Testis (tissue), 3 donors: ENCODE data around the gene DPF3. TPM values are rescaled to one million over a fixed set of nuclear protein-coding genes. Genes with fewer than 3 reads are reported as not detected.

Experiments
- DNase-seq: peaks from one replicate; pipeline ENCODE4 v3.0.0-alpha.2; 2019
- H3K27ac ChIP-seq, 2 donors: fragments of 200-600 bp; sonication (generic); one replicate each; pipeline ENCODE4 v1.5.1; 2019
- H3K27me3 ChIP-seq: fragments of 200-600 bp; sonication (generic); one replicate; pipeline ENCODE4 v1.5.1; 2019
- H3K36me3 ChIP-seq: fragments of 200-600 bp; sonication (generic); one replicate; pipeline ENCODE4 v1.5.1; 2017; ENCODE audit warnings: low read depth; ENCODE audit errors: missing control alignments
- H3K4me1 ChIP-seq: fragments of 200-600 bp; sonication (generic); one replicate; pipeline ENCODE4 v1.5.1; 2019
- H3K4me3 ChIP-seq, 2 donors: fragments of 200-600 bp; sonication (generic); one replicate each; pipeline ENCODE4 v1.5.1; 2017 to 2019
- H3K9me3 ChIP-seq: fragments of 200-600 bp; sonication (generic); one replicate; pipeline ENCODE4 v1.5.1; 2017
- CTCF ChIP-seq, 3 experiments: fragments of 450-650 bp in 2 of 3; fragments of 200-600 bp in 1 of 3; sonication (generic) in 1 of 3; IDR thresholded peaks; one replicate each; pipeline ENCODE4 v1.5.1; 2016 to 2019; ENCODE audit warnings: antibody characterized with exemption in 3 of 3, mild to moderate bottlenecking in 2 of 3, moderate library complexity in 1 of 3
- POLR2A ChIP-seq: fragments of 450-650 bp; IDR thresholded peaks from one replicate; pipeline ENCODE4 v1.6.1; 2017; ENCODE audit warnings: antibody characterized with exemption, mild to moderate bottlenecking, moderate library complexity
- WGBS, 2 donors: methylation state at CpG; one replicate each; pipeline ENCODE4 v1.1.5; 2018; 5-methylcytosine and 5-hydroxymethylcytosine counted together
- intact Hi-C: fragments of 100-400 bp; cut with DNase I; formaldehyde crosslinking; loops from one replicate; pipeline ENCODE4 v1.15.1; 2023; ENCODE audit warnings: low total_unique reads
- polyA plus RNA-seq: library from polyadenylated mRNA; stranded (reverse); fragments of 350-450 nt; fragmentation: Illumina TruSeq; extraction: RNeasy Lipid Tissue Mini Kit (QIAGEN cat#74804); gene quantifications from one replicate; pipeline ENCODE4 v1.2.3, GENCODE V29; 2014; ENCODE audit warnings: low read depth, low replicate concordance; ENCODE audit not compliant: insufficient read depth
- total RNA-seq, 2 donors: library from RNA; depleted of rRNA; stranded (reverse); fragments of >200 nt; gene quantifications; one replicate each; pipeline ENCODE4 v1.2.3, GENCODE V29; 2016

DPF3 gene
- total and polyA plus RNA-seq, 3 donors from 2014 or later, result 14.6 to 41.6 (median 26.4) TPM

GRCh38 chr14:72679536-72680151, 214.3 kb downstream of the DPF3 start:
- TF ChIP-seq CTCF (IDR thresholded peaks at IDR 0.05) (no peak), POLR2A (no peak)
- H3K9me3 ChIP-seq, result no peaks in the 10 kb centered on the region
- intact Hi-C loops, result no loop called here
- H3K27me3 ChIP-seq, result no peaks in the 10 kb centered on the region
- no peak for DNase-seq
- no peaks in the 10 kb centered on the region for H3K36me3 ChIP-seq
- no peaks in the 10 kb centered on the region for H3K4me1 ChIP-seq
- no peak overlapping the region for H3K27ac ChIP-seq
- WGBS, 2 donors, result 70 to 79% methylated on average over 23 to 27 of the region's 27 CpGs
- H3K4me3 ChIP-seq, result no peak overlapping the region

GRCh38 chr14:72679141-72679535, 214.8 kb downstream of the DPF3 start:
- Histone ChIP-seq H3K4me3 (no peak overlapping the region), H3K27me3 (no peaks in the 10 kb centered on the region), H3K4me1 (no peaks in the 10 kb centered on the region), H3K27ac (no peak overlapping the region), H3K36me3 (no peaks in the 10 kb centered on the region), H3K9me3 (no peaks in the 10 kb centered on the region)
- TF ChIP-seq CTCF (IDR thresholded peaks at IDR 0.05), result no peak
- TF ChIP-seq POLR2A, result no peak
- 53 to 64% methylated on average over 12 to 14 of the region's 14 CpGs for WGBS, 2 donors
- intact Hi-C loops, result no loop called here
- DNase-seq, result no peak

DNA sequence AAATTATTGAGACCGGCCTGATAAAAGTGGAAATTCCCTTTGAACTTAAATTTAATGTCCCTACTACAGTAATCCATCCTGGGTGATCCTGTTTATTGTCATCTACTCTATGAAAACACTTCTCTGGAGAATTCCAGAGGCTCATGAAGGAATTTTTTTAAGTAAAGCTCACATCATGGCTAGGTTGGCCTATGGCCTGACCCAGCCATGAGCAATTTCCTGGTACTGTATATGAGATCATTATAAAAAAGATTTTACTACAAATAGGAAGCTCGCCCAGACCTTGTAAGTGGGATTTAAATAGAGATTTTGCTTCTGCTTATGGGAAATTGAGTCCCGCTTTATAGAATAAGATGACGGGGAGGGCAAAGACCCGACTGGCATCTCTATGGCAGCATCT, 215.5 kb downstream of the DPF3 start:
- H3K36me3 ChIP-seq, result no peaks in the 10 kb centered on the region
- H3K27ac ChIP-seq, result no peak overlapping the region
- H3K9me3 ChIP-seq, result no peaks in the 10 kb centered on the region
- H3K4me1 ChIP-seq, result no peaks in the 10 kb centered on the region
- DNase-seq, result no peak
- TF ChIP-seq CTCF (IDR thresholded peaks at IDR 0.05), result no peak
- TF ChIP-seq POLR2A, result no peak
- H3K4me3 ChIP-seq, result no peak overlapping the region
- intact Hi-C loops, result no loop called here
- WGBS, 2 donors, result 94% methylated on average over 5 of the region's 5 CpGs
- H3K27me3 ChIP-seq, result no peaks in the 10 kb centered on the region

DNA sequence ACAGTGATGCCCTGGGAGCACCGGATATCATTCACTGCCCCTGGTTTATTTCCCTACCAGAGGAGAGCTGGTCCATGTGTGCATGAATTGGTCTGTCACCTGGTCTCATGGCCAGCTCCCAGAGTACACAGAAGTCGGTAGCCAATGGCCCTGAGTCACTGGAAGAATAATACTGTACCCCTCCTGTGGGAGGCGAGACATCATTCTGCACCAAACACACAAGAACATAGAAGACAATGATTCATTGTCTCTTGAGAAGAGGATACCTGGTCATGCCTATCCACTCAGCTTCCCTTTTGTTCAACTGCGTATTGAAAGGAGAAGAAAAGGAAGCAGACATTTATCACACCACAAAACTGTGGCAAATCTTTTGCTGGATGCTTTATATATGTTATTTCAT, 216.2 kb downstream of the DPF3 start:
- Histone ChIP-seq H3K4me1 (no peaks in the 10 kb centered on the region), H3K9me3 (no peaks in the 10 kb centered on the region), H3K27ac (no peak overlapping the region), H3K4me3 (no peak overlapping the region), H3K27me3 (no peaks in the 10 kb centered on the region), H3K36me3 (no peaks in the 10 kb centered on the region)
- TF ChIP-seq POLR2A, result no peak
- TF ChIP-seq CTCF (IDR thresholded peaks at IDR 0.05), result no peak
- WGBS, 2 donors, result 95 to 98% methylated on average over 4 of the region's 4 CpGs
- intact Hi-C loops, result no loop called here
- no peak for DNase-seq

GRCh38 chr14:72675126-72675525, 218.8 kb downstream of the DPF3 start:
- DNase-seq, result no peak
- Histone ChIP-seq H3K27me3 (no peaks in the 10 kb centered on the region), H3K36me3 (no peaks in the 10 kb centered on the region), H3K27ac (no peak overlapping the region), H3K4me3 (no peak overlapping the region), H3K4me1 (no peaks in the 10 kb centered on the region), H3K9me3 (no peaks in the 10 kb centered on the region)
- 81 to 86% methylated on average over 3 of the region's 3 CpGs for WGBS, 2 donors
- TF ChIP-seq POLR2A (no peak), CTCF (IDR thresholded peaks at IDR 0.05) (no peak)
- intact Hi-C loops, result no loop called here
